Stimulated activated CD8-positive, alpha-beta memory T cell treated with anti-CD3 and anti-CD28 coated beads, Interleukin-7, amount 100 ng/mL, for 1 hour (primary cell): ENCODE measurements around the gene OTUD5.
"Not testable (repeated sequence)": the region's sequence is repeated elsewhere in the genome, so short reads cannot be mapped to it uniquely, and the experiment has no call there.

Source experiments
- DNase-seq, 2 donors: peaks; one replicate each; pipeline ENCODE4 v3.0.0-alpha.2; 2020; ENCODE audit warnings: low read depth in 2 of 2

OTUD5 gene

GRCh38 chrX:48957477-48957826, at the start of gene OTUD5:
OTUD5 (minus strand) TSS chrX:48957607; CDS start chrX:48957570, 37 bp downstream.
- peak; percentile 40 to 44 for DNase-seq

- no peak for DNase-seq
Measured at GRCh38 chrX:49003696-49004095, 46.3 kb upstream of the OTUD5 start.

- peak; percentile 38 to 48 for DNase-seq
Measured at GRCh38 chrX:49002091-49002935, 44.9 kb upstream of the OTUD5 start, which contains the start of gene GRIPAP1. GRIPAP1 (minus strand) TSS chrX:49002264; CDS start chrX:49002229, 35 bp downstream.

GRCh38 chrX:49001521-49002090, 44.2 kb upstream of the OTUD5 start:
- DNase-seq, result peak; percentile 12 to 16

GRCh38 chrX:49000636-49001035, 43.2 kb upstream of the OTUD5 start:
- DNase-seq, result no peak

DNA sequence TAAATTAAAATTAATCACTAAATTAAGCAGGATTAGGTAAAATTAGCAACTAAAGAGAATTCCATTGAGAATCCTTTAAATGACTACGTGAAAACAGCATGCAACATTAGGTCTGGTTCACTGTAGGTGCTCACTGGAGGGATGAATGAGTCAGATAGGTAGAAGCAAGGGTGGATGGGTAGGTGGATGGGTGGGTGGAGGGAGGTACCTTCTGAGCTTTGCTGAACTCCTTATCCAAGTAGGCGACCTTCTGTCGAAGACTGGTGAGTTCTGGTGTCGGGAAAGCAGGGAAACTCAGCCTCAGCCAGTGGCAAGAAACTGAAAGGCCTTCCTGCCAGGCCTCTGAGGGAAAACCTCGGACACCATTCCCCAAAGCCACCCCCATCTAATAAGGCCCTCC, 41.6 kb upstream of the OTUD5 start:
- no peak for DNase-seq

- DNase-seq, result no peak
Measured at GRCh38 chrX:48998391-48998790, 41.0 kb upstream of the OTUD5 start.

- DNase-seq, result no peak
Measured at GRCh38 chrX:48997865-48998264, 40.5 kb upstream of the OTUD5 start.

- DNase-seq, result no peak
Measured at GRCh38 chrX:48997455-48997854, 40.0 kb upstream of the OTUD5 start.

- no peak for DNase-seq
Measured at GRCh38 chrX:48996969-48997368, 39.6 kb upstream of the OTUD5 start.

- DNase-seq, result no peak
Measured at GRCh38 chrX:48992341-48992740, 34.9 kb upstream of the OTUD5 start.

- no peak for DNase-seq
Measured at GRCh38 chrX:48989483-48989882, 32.1 kb upstream of the OTUD5 start.

GRCh38 chrX:48983896-48984295, 26.5 kb upstream of the OTUD5 start:
- no peak for DNase-seq

DNA sequence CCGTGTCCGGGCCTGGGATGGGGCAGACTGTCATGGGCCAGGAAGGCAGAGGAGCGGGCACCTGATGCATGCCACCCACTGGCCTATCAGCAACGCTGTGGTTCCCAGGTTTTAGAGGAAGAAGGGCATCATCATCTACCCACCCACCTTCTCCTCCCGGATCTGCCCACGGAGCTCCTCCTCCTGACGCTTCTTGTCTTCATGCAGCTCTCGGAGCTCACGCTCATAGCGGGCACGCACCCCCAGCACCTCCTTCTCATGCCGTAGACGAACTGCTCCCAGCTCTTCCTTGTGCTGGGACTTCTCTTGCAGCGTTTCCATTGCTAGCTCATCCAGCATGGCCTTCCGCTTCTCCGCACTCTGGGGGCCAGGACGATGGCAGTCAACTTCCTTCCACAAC, 25.7 kb upstream of the OTUD5 start:
- no peak for DNase-seq

DNA sequence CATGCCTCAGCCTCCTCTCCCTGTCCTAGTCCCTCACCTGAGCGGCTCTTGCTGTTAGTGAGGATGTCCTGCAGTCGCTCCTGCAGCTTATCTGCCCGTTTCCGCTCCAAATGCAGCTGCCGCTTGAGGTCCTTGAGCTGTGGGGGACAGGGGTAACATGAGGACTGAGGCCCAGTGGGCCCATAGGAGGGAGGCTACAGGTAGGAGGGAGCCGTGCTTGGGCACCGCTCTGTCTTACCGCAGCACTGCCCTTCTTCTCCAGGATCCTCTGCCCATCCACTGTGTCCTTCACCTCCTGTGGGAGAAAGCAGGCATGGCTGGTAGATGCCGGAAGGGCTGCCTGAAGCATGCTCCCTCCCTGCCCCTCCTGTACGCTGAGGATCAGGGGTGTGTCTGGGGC, 23.8 kb upstream of the OTUD5 start:
- no peak for DNase-seq

GRCh38 chrX:48980341-48980740, 22.9 kb upstream of the OTUD5 start:
- not testable (repeated sequence) for DNase-seq

- DNase-seq, result no peak
Measured at GRCh38 chrX:48978226-48978625, 20.8 kb upstream of the OTUD5 start.

DNA sequence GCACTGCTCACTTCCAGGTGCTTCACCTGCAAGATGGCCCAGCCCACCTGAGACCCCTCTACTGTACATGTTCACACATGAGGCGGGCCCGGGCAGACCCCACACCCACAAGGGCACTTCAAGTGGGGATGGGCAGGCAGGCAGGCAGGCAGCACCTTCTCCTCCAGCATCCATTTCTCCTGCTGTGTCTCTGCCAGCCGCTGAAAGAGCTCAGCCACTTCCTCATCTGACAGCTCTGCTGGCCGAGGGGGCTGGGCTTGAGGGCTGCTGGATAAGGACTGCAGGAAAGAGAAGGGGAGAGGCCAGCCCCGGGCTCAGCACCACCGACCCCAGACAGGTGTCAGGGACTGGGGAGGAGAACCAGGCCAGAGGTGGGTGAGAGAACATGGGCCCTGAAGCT, 18.7 kb upstream of the OTUD5 start:
- DNase-seq, result no peak

DNA sequence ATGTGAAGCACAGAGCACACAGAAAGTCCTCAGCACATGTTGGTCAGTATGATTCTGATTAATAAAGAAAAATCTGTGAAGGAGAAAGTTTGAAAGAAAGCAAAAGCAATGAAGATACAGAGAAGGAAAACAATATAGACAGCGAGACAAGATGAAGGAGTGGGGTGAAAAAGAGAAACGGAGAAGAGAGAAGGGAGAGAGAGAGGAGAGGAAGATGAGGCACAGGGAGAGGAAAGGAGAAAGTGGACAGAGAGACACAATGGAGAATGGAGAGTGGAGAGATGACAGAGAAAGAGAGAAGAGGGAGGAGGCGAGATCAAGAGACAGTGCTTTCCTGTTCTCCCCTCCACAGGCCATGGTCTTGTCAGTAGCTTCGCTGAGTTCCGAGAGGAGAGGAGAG, 18.1 kb upstream of the OTUD5 start:
- DNase-seq, result no peak

DNA sequence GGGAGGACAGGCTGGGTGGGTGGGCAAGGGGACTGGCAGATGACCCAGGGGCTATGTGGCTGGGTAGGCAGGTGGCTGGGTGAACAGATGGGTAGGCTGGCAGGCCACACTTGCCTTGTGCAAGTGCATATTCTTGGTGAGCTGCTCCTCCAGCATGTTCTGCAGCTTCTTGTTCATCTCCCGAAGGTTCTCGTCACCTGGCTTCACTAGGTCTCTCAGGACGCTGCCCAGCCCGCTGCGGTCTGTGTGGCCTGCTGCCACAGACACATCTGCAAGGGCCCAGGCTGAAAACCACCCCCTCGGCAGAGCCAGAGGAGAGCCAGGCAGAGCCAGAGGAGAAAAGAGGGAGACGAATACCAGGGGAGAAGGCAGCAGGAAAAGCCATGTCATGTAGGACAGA, 17.6 kb upstream of the OTUD5 start:
- no peak for DNase-seq

GRCh38 chrX:48974574-48974973, 17.2 kb upstream of the OTUD5 start:
- DNase-seq, result no peak

DNA sequence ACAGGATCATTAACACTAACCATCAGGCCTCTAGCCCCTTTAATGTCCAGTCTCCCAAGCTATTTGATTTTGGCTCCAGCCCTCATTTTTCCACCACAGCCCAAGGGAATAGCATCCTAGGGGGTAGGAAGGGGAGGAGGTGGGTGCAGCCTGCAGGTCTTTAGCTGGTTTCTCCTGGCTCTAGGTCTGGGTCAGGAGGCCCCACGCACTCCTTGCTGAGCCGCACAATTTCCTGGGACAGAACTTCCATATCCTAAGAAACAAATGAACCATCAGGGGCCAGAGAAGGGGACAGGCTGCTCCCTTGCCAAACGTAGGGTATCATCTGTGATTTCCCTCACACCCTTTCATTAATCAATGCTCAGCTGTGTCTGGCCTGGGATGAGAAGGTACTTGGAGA, 16.6 kb upstream of the OTUD5 start:
- DNase-seq, result no peak
